Stimulated activated CD4-positive, alpha-beta T cell treated with anti-CD3 and anti-CD28 coated beads, TNF-alpha, amount 100 ng/mL, for 48 hours (primary cell): ENCODE measurements around the gene HLA-DPB1.

Experiments
- DNase-seq, 3 donors: peaks; one replicate each; pipeline ENCODE4 v3.0.0-alpha.2; 2020; ENCODE audit warnings: low read depth in 3 of 3

Gene HLA-DPB1

DNA sequence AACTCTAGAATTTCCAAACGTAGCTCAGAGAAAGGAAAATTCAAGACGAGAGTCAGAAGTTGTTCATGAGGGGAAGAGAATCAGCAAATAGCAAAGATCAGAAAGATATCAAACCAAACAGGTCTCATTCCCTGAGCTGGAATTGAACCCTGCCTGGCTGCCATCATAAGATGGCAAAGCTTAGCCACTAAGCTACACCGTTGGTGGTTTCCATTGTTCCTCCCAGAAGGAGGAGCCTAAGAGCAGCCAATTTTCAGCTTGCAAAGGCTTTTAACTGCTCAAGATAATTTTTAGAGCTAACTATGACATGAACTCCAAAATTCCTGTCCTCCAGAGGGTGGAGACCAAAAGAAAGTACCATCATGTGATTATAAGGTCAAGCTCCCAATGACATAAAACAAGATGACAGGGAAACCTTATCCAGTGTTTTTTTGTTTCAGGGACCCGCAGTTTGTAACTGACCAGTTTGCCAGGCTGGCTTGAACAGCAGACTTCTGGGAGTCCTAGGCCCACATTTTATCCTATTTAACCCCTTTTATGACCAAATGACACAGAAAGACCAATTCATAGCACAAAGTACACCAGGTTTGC is 60.6 kb downstream of the HLA-DPB1 start:
- no peak for DNase-seq
